Islet of Langerhans (tissue), 1 donor: ENCODE results near the gene SPTLC1.
"Not testable (repeated sequence)": the region's sequence is repeated elsewhere in the genome, so short reads cannot be mapped to it uniquely, and the experiment has no call there.

ENCODE experiments used
- FAIRE-seq: peaks from one replicate; lab custom pipeline; 2011; peaks lifted over from hg19 to GRCh38; lab: Jason Lieb, UNC

Gene SPTLC1

DNA sequence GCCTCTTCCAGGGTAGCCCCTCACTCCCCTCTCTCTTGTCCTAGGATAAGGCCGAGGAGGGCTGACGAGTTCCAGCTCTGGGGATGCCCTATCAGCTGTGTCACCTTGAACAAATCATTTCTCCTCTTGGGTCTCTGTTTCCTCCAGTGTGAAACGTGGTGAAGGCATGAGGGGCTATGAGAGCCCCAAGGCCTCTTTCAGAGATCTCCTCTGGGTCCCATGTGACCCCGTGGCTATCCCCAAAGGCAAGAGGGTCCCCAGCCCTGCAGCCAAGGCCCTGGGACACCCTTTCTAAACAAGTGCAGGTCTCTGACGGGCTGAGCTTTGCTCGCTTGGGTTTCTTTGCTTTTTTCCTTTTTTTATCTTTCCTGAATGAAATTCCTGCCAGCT, 25.5 kb upstream of the SPTLC1 start:
- no peak for FAIRE-seq

DNA sequence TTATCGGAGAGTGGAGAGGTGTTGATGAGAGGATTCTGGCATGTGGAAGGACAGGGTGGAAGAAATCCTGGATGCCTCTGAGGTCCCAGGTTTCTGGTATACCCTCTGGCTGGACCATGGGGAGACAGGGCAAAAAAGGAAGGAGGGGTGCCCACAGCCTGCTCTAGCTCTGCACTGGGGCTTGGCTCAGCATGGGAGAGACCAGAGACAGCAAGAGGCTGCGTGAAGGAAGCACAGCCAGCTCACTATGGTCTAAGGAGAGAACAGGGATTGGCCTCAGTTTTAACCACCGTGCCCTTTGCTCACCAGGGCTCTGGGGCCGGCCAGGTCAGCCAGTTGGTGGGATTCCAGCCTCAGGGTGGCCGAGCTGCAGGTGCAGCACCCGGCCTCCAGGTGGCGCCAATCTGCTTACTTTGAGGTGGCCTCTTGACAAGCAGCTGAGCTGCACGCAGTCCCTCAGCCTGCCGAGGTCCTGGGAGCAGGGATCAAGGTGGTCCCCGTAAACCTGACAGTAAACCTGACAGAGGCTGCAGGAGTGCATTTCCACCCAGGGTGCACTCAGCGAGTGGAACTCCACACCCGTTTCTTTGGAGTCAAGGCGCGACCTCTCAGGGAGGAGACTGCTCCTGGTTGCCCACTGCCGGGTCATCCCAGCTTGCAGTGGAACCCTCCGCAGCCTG, 25.0 kb upstream of the SPTLC1 start:
- FAIRE-seq, result no peak

DNA sequence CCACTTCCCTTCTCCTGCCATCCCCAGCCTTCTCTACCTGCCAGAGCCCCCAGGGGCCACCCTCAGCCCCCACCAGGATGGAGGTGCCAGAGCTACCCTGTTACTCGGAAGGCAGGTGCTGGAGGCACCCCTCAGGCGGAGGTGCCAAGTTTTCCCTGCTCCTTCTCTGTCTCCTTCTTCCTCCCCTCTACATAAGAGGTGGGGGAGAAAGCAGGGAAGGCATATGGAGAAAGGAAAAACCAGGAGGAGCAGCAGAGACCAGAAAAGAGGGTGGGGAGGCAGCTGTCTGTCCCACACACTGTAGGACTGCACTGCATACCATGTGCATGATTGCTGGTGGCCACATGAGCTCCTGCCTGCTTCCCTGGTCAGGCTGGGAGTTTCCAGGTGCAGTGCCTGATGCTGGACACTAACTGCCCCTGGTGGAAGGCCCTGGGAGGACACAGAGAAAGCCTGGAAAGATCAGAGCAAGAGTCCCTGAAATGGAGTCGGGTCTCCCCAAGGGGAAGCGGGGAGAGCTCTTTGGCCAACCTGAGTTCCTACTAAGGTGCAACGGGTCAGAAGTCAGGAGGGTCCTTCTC, 23.8 kb upstream of the SPTLC1 start:
- not testable (repeated sequence) for FAIRE-seq

GRCh38 chr9:92138157-92138959, 23.1 kb upstream of the SPTLC1 start:
- FAIRE-seq, result no peak

DNA sequence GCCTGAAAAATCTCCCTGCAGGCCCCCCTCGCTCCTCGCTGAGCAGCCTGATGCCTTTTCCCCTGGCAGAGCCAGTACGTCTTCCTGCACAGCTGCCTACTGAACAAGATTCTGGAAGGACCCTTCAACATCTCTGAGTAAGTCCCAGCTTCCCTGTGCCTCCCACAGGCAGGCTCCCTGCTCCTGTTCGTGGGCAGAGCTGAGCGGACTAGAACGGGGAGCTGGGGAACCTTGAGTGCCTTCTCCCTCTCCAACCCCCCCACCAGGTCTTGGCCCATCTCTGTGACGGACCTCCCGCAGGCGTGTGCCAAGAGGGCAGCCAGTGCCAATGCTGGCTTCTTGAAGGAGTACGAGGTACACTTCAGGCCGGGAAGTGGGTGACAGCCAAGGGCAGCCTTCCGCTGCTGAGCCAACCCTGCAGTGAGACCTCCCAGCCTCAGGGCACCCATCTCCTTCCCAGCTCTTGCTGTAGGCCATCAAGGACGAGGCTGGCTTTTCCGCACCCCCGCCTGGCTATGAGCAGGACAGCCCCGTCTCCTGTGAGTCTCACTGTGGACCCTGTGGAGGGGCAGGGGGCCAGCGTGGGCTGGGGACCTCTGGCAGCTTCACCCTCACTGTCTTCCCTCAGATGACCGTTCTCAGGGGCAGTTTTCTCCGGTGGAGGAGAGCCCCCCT, 21.1 kb upstream of the SPTLC1 start:
- no peak for FAIRE-seq

GRCh38 chr9:92135576-92135975, 20.4 kb upstream of the SPTLC1 start:
- FAIRE-seq, result no peak

GRCh38 chr9:92133949-92134604, 18.9 kb upstream of the SPTLC1 start:
- FAIRE-seq, result no peak

GRCh38 chr9:92132913-92133312, 17.7 kb upstream of the SPTLC1 start:
- FAIRE-seq, result not testable (repeated sequence)

GRCh38 chr9:92132501-92132900, 17.3 kb upstream of the SPTLC1 start:
- FAIRE-seq, result no peak

- FAIRE-seq, result no peak
These were observed 7.6 kb upstream of the SPTLC1 start for GRCh38 chr9:92122800-92123199.

- FAIRE-seq, result no peak
These were observed 6.8 kb upstream of the SPTLC1 start for GRCh38 chr9:92122061-92122460.

GRCh38 chr9:92121265-92121664, 6.1 kb upstream of the SPTLC1 start:
- FAIRE-seq, result no peak

DNA sequence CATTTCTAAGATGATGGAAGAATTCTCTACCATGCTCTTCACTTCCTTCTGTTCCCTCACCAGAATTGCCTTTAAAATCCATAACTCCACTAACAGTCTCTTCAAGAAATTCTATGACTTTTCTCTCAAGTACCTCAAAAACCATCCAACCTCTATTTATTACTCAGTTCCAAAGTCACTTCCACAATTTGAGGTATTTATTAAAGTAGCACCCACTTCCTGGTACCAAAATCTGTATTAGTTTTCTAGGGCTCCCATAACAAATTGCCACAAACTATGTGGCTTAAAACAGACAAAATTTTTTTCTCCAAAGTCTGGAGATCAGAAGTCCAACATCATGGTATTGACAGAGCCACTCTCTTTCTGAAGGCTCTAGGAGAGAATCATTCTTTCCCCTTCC, 4.9 kb upstream of the SPTLC1 start:
- no peak for FAIRE-seq

DNA sequence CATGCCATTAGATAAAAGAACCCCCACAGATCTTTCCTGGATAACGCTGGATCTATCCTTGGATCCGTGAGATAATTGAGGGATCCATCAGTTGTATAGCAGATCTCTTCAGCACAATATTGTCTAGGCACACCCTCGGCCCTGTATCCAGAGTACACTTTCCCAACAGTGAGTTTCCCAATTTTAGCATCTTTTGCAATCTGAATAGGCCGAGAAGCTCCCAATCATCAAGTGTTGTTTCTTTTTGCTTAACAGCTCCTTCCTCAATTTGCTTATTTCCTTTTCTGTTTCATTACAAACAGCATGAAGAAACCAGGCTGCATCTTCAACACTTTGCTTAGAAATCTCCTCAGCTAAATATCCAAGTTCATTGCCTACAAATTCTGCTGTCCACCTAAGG, 4.4 kb upstream of the SPTLC1 start:
- FAIRE-seq, result no peak

DNA sequence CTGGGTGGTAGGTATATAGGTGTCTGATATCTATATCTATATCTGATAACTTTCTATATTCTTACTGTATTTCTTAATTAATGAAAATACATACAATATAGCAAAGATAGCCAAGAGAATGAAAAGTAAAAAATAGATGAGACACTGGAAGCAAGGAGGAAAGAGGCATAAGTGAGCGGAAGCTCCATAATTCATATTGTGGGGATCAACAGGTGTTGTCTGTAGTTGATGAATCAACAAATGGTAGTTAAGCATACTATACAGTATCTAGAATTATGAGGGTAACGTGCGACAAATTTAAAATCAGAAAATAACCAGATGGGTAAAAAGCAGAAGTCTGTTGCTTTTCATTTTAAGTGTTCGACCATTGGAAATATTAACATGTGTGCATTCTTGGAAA, 7.1 kb downstream of the SPTLC1 start:
- peak; percentile 27 for FAIRE-seq

DNA sequence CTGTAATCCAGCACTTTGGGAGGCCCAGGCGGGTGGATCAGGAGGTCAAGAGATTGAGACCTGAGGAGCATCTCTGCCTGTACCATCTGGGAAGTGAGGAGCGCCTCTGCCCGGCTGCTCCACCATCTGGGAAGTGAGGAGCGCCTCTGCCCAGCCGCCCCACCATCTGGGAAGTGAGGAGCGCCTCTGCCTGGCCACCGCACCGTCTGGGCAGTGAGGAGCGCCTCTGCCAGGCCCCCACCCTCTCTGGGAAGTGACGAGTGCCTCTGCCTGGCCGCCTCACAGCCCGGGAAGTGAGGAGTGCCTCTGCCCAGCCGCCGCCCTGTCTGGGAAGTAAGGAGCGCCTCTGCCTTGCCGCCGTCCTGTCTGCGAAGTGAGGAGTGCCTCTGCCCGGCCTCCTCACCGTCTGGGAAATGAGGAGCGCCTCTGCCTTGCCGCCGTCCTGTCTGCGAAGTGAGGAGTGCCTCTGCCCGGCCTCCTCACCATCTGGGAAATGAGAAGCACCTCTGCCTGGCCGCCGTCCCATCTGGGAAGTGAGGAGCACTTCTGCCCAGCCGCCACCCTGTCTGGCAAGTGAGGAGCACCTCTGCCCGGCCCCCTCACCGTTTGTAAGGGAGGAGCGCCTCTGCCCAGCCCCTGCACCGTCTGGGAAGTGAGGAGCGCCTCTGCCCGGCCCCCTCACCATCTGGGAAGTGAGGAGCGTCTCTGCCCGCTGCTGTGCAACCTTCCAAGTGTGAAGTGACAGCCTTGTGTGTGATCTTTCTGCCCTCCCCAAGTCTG, 9.6 kb downstream of the SPTLC1 start:
- not testable (repeated sequence) for FAIRE-seq

GRCh38 chr9:92103601-92104000, 11.6 kb downstream of the SPTLC1 start:
- FAIRE-seq, result not testable (repeated sequence)

GRCh38 chr9:92100237-92100911, 14.8 kb downstream of the SPTLC1 start:
- FAIRE-seq, result no peak

DNA sequence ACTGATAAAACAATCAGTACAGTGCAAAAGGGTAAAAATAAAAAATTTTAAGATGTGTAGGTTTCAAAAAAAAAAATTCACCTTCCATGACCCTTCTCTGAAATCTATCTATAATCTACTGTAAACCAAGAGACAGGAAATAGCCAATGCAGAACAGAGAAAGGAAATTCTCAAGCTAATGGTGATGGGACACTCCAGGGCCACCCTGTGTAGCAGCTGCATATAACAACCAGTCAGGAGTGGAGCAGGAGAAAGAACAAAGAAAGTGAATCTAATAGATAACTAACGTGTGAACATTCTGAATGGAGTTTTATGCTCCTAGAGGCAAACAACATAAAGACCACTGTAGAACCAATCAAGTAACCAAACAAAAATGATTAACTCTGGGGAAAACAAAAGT, 16.6 kb downstream of the SPTLC1 start:
- no peak for FAIRE-seq

GRCh38 chr9:92097997-92098482, 17.2 kb downstream of the SPTLC1 start:
- FAIRE-seq, result no peak

GRCh38 chr9:92095236-92095635, 20.0 kb downstream of the SPTLC1 start:
- no peak for FAIRE-seq
